Activated CD4-positive, alpha-beta T cell treated with anti-CD3 and anti-CD28 coated beads, Interleukin-2, amount 50 U/mL, for 16 hours (primary cell): ENCODE measurements around the gene PCCB.
"Not testable (repeated sequence)": the region's sequence is repeated elsewhere in the genome, so short reads cannot be mapped to it uniquely, and the experiment has no call there.

Experiments used
- DNase-seq: peaks from one replicate; pipeline ENCODE4 v3.0.0-alpha.2; 2020

PCCB gene

DNA sequence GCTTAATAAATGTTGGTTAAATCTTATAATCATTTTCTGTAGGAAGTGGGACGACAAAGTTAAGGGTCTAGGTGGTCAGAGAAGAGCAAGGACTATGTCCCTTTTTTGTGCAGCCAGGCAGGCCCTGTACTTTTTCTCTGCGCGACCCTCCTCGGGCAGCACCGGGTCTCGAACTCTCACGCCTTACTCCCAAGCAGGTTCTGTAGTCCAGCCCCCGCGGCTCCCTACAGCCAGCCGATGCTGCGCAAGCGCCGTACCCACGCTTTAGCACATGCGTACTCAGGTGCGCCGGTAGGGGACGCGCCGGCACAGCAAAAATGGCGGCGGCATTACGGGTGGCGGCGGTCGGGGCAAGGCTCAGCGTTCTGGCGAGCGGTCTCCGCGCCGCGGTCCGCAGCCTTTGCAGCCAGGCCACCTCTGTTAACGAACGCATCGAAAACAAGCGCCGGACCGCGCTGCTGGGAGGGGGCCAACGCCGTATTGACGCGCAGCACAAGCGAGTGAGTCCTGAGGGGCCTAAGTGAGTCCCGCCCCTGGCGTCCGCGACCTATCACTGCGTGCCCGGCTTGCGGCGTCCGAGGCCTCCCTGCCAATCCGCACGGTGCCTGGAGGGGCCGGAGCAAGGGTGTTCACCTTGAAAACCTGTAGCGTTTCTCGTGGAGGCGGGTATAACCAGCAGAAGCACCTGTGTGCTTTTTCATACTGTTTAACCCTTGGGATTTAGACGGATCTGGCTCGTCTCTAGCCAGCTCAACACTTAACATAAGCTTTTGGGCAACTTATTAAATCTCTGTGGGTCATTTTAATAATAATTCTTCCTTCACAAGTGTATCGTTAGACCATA lies at the start of gene PCCB:
TSS of gene PCCB (plus strand) at position 282 of the 844 bp plus-strand sequence. CDS start at position 318, 36 bp downstream.
- peak; percentile 95 for DNase-seq

DNA sequence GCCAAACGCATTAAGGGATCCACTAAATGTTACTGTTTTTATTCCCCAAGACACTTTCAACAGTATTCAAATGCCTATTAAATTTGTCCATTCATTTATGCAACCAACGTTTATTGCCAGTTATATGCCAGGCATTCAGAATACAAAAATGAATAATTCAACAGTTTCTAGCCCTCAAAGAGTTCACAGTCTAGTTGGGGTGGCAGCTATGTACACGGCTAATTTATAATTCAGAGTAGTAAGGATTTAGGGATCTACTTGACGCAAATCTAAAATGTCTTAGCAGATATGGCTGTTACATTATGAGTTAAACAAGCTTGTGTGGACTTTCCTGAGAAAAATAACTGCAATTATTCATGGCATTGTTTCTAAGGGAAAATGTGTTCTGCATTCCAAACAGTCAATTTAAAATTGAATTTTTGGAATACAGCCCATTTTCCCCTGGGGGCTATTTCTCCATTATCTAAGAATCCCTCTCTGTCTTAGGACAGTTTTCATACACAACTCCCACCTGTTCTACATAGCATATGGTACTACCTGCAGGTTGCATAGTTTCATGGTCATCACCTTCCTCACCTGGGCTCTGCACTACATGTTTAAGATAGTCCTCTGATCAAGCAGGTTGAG lies 42.5 kb upstream of the PCCB start:
- DNase-seq = no peak

- DNase-seq = no peak
Observed at GRCh38 chr3:136209921-136210320, 40.2 kb upstream of the PCCB start.

- DNase-seq = no peak
Observed at GRCh38 chr3:136211547-136211946, 38.6 kb upstream of the PCCB start.

- not testable (repeated sequence) for DNase-seq
Observed at GRCh38 chr3:136222746-136223145, 27.4 kb upstream of the PCCB start.

- no peak for DNase-seq
Observed at GRCh38 chr3:136232413-136232812, 17.7 kb upstream of the PCCB start.

- DNase-seq = no peak
Observed at GRCh38 chr3:136235545-136235944, 14.6 kb upstream of the PCCB start.

DNA sequence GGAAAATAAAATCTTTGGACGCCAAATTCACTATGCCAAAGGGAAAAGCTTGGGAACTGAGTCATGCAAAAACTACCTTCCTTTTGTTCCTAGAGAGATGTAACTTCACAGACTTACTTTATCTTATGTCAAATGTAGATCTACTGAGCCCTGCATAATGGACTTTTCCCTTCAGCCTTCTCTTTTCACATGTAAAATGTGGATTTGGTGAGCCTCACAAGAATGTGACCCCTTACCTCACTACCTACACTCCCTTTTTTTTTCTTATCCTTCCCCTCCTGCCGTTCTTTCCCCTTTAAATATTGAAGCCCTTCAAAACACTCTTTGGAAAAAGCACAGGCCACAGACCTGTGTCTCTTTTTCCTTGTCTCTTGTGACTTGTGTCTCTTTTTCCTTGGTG lies 14.0 kb upstream of the PCCB start:
- no peak for DNase-seq

DNA sequence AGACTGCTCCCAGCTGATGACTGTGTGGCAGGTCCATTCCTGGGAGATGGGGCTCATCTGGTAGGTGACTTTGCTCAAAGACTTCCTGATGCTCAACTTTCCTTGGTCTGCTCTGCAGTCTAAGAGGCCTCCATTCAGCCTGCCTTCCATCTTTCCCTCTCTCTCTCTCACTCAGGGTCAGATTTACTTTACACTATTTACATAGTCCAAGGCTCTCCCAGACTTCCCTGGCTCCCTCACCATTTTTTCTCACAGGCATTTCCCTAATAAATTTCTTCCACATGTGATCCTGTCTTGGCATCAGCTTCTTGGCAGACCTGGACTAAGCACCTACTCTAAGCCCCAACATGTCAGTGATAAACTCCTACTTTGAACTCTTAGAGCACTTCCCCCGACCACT lies 13.0 kb upstream of the PCCB start:
- DNase-seq = no peak

GRCh38 chr3:136237961-136238649 lies 12.0 kb upstream of the PCCB start:
- DNase-seq = no peak

GRCh38 chr3:136239094-136239493 lies 11.0 kb upstream of the PCCB start:
- DNase-seq = no peak

DNA sequence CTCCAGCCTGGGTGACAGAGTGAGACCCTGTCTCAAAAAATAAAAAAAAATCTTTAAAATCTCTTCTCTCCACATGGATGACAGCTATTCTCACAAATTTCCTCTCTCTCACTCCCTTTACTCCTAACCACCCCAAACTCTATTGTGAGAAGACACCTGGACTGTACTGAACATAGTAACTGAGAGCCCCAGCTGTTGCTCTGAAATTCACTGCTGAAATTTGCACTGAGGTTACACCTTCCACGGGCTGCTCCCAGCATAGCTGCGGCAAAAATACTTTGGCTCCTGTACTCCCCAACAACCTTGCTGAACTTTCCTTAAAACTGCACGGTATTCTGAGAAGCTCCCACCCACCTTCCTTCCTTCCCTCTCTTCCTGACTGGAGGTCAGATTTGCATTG lies 4.4 kb upstream of the PCCB start:
- DNase-seq = no peak

- DNase-seq = no peak
Observed at GRCh38 chr3:136247436-136247835, 2.7 kb upstream of the PCCB start.

DNA sequence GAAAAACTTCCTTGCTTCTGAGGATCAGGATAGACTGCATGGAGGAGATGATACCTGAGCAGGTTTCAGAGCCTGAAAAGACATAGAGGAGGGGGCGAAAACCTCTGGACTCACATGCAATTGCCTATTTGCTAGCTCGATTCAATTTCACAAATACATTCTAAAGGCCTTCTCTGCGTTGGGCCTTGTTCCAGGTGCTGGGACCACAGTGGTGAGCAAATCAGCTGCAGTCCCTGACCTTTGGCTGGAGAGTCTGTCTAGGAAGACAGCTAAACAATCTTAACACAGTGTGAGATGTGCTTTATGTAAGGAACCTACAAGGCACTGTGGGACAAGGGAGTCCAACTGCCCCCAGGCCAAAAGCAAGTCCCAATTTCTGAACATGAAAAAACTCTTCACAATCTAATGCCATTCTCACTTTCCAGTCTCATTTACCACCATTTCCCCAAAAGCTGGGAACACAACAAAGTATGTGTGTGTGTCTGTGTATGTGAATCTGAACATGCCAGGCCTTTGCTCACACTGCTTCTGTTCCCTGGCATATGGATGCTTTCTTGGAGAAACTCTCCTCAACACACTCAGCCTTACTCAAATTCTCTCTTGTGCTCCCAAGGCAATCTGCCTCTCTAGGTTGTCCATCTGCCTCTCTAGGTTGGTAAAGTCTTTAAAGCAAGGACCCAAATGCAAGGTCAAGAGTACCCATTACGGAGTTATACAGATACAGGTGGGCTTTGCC lies 2.1 kb upstream of the PCCB start:
- DNase-seq = no peak

GRCh38 chr3:136249091-136249490 lies 1.0 kb upstream of the PCCB start:
- no peak for DNase-seq

GRCh38 chr3:136249593-136249992 lies 547 bp upstream of the PCCB start:
- no peak for DNase-seq

- DNase-seq = peak; percentile 10
Observed at GRCh38 chr3:136250903-136251460, 842 bp downstream of the PCCB start.

- DNase-seq = no peak
Observed at GRCh38 chr3:136251511-136251910, 1.4 kb downstream of the PCCB start.

DNA sequence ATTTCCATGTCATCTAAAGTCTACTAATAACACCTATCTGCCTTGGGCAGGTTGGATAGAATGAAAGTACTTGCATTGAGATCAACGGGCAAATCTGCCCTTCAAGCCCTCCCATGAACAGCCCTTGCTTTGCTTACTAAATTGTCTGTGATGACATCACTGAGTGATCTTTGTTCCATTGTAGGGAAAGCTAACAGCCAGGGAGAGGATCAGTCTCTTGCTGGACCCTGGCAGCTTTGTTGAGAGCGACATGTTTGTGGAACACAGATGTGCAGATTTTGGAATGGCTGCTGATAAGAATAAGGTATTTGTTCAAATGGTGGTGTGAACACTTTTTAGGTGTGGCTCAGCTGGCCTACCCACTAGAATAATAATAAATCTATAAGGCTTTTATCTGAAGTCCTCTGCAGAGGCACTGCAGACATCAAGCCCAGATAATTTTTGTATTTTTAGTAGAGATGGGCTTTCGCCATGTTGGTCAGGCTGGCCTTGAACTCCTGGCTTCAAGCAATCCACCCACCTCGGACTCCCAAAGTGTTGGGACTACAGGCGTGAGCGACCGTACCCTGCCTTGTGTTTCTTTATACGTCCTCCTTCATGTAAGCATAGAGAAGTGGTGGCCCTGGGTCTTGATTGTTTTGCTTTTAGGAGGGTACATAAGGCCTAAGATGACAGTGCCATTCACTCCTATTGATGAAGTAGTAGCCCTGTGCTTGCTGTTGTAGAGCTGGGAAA lies 5.7 kb downstream of the PCCB start:
- DNase-seq = no peak

DNA sequence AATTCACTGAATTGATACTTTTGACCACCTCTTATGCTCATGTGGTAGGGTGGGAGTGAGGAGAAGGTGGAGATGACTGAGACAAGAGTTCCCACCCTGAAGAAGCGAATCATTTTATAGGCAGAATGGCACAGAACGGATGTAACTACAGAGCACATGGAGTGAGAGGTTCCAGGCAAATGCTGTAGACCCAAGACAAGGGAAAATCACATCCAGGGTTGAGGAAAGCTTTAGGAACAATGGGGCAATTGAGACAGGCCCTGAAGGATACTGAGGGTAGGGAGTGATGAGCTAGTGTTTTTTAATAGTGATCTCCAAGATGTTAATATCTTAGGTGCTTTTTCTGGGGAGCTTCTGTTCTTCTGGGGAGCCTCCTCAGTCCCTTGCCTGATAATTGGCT lies 8.1 kb downstream of the PCCB start:
- no peak for DNase-seq

DNA sequence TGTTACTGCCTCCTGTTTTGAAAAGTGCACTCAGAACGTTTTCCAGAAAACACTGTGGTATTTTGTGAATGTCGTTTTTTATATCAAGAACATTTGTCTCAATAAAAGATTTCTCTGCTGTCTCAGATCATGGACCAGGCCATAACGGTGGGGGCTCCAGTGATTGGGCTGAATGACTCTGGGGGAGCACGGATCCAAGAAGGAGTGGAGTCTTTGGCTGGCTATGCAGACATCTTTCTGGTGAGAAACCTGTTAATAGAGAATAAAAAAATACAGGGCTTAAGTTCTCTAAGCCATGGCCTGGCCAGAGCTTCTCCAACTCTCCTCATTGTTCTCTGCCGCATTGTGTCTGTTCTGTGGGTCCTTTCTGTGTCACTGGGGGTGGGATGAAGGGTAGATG lies 11.7 kb downstream of the PCCB start:
- DNase-seq = no peak

GRCh38 chr3:136262559-136262958 lies 12.4 kb downstream of the PCCB start:
- no peak for DNase-seq
